Measurements from ENCODE around the gene COX14.
"Not testable (repeated sequence)": the region's sequence is repeated elsewhere in the genome, so short reads cannot be mapped to it uniquely, and the experiment has no call there.

COX14 gene

GRCh38 chr12:50111693-50112455, at the start of gene COX14:
Gene COX14, plus strand, starts transcription at chr12:50112236. Its CDS starts 7,808 bp downstream, at chr12:50120044.
- DNase-seq (ENCODE audit: low spot score) = peak; percentile 97

GRCh38 chr12:50062728-50063460, 49.1 kb upstream of the COX14 start:
- DNase-seq (ENCODE audit: low spot score) = no peak

GRCh38 chr12:50065726-50066310, 46.2 kb upstream of the COX14 start:
- no peak for DNase-seq (ENCODE audit: low spot score)

- DNase-seq (ENCODE audit: low spot score) = peak; percentile 82
These were observed 45.6 kb upstream of the COX14 start for GRCh38 chr12:50066402-50066801.

- DNase-seq (ENCODE audit: low spot score) = no peak
These were observed 43.0 kb upstream of the COX14 start for GRCh38 chr12:50069069-50069468.

GRCh38 chr12:50069539-50069938, 42.5 kb upstream of the COX14 start:
- DNase-seq (ENCODE audit: low spot score) = no peak

- peak; percentile 80 for DNase-seq (ENCODE audit: low spot score)
These were observed 41.5 kb upstream of the COX14 start for GRCh38 chr12:50070314-50071060.

GRCh38 chr12:50072198-50072907, 39.7 kb upstream of the COX14 start:
- no peak for DNase-seq (ENCODE audit: low spot score)

- DNase-seq (ENCODE audit: low spot score) = no peak
These were observed 38.8 kb upstream of the COX14 start for GRCh38 chr12:50073206-50073605.

- DNase-seq (ENCODE audit: low spot score) = no peak
These were observed 38.3 kb upstream of the COX14 start for GRCh38 chr12:50073712-50074111.

GRCh38 chr12:50074936-50075807, 36.9 kb upstream of the COX14 start:
- peak; percentile 90 for DNase-seq (ENCODE audit: low spot score)

GRCh38 chr12:50075808-50076170, 36.2 kb upstream of the COX14 start:
- no peak for DNase-seq (ENCODE audit: low spot score)

GRCh38 chr12:50077099-50077498, 34.9 kb upstream of the COX14 start:
- DNase-seq (ENCODE audit: low spot score) = no peak

GRCh38 chr12:50078281-50078680, 33.8 kb upstream of the COX14 start:
- no peak for DNase-seq (ENCODE audit: low spot score)

- DNase-seq (ENCODE audit: low spot score) = no peak
These were observed 32.3 kb upstream of the COX14 start for GRCh38 chr12:50079771-50080170.

- DNase-seq (ENCODE audit: low spot score) = no peak
These were observed 30.8 kb upstream of the COX14 start for GRCh38 chr12:50081096-50081808.

GRCh38 chr12:50082644-50083043, 29.4 kb upstream of the COX14 start:
- DNase-seq (ENCODE audit: low spot score) = no peak

- no peak for DNase-seq (ENCODE audit: low spot score)
These were observed 28.7 kb upstream of the COX14 start for GRCh38 chr12:50083301-50083700.

GRCh38 chr12:50084409-50084774, 27.6 kb upstream of the COX14 start:
- not testable (repeated sequence) for DNase-seq (ENCODE audit: low spot score)
